GM12878 (cell line): ENCODE results near the gene ZMYND10.

Experiments
- BCL11A ChIP-seq: IDR thresholded peaks from 2 replicates; pipeline ENCODE4 v1.6.1; 2011; ENCODE audit warnings: low read depth, low read length
- CBX3 ChIP-seq: fragments of 200-600 bp; sonication (generic); IDR thresholded peaks from 2 replicates; pipeline ENCODE4 v1.6.1; 2016; ENCODE audit warnings: low read depth, borderline replicate concordance
- CEBPB ChIP-seq, 2 experiments: fragments of 150-350 bp in 1 of 2; IDR thresholded peaks; 2 replicates each; pipeline ENCODE4 v1.6.1; 2012 to 2014; ENCODE audit warnings: low read depth in 2 of 2, low read length in 2 of 2, borderline replicate concordance in 1 of 2, inconsistent platforms in 1 of 2
- ESRRA ChIP-seq: IDR thresholded peaks from 2 replicates; pipeline ENCODE4 v1.6.1; 2012; ENCODE audit warnings: mild to moderate bottlenecking, low read length, improper control_type of control experiment
- JUND ChIP-seq: IDR thresholded peaks from 2 replicates; pipeline ENCODE4 v1.6.1; 2012; ENCODE audit warnings: low read depth, mild to moderate bottlenecking, low read length, improper control_type of control experiment, moderate library complexity
- NFIC ChIP-seq: IDR thresholded peaks from 2 replicates; pipeline ENCODE4 v1.6.1; 2012; ENCODE audit warnings: low read depth, mild to moderate bottlenecking, inconsistent platforms, low read length, moderate library complexity
- NR2C2 ChIP-seq: IDR thresholded peaks from 2 replicates; pipeline ENCODE4 v1.6.1; 2011; ENCODE audit warnings: borderline replicate concordance, low read depth; ENCODE audit not compliant: control insufficient read depth, insufficient read length
- USF2 ChIP-seq: IDR thresholded peaks from 2 replicates; pipeline ENCODE4 v1.6.1; 2011; ENCODE audit warnings: low read depth, low read length, improper control_type of control experiment, borderline replicate concordance
- YY1 ChIP-seq: IDR thresholded peaks from 2 replicates; pipeline ENCODE4 v1.6.1; 2011; ENCODE audit warnings: low read depth, mild to moderate bottlenecking, low read length
- ZNF207 ChIP-seq: fragments of 450-650 bp; IDR thresholded peaks from 2 replicates; pipeline ENCODE4 v1.6.1; 2014; ENCODE audit warnings: antibody characterized with exemption, mild to moderate bottlenecking, borderline replicate concordance
- TF ChIP-seq, protein P1 (sequence below): IDR thresholded peaks from 2 replicates; pipeline ENCODE4 v1.6.1; 2012; ENCODE audit warnings: mild to moderate bottlenecking, low read depth, low read length
- TF ChIP-seq, protein P2 (sequence below), 3 experiments: IDR thresholded peaks in 2 of 3; conservative IDR thresholded peaks in 1 of 3; 2 replicates each; pipeline ENCODE4 v1.5.1; 2011; ENCODE audit warnings: low read depth in 3 of 3, low read length in 3 of 3, mild to moderate bottlenecking in 3 of 3, control low read depth in 2 of 3, moderate library complexity in 2 of 3, inconsistent platforms in 1 of 3, mixed read lengths in 1 of 3; ENCODE audit not compliant: control insufficient read depth in 2 of 3, insufficient read depth in 1 of 3; ENCODE audit errors: extremely low read depth in 1 of 3
- TF ChIP-seq, protein P3 (sequence below): IDR thresholded peaks from 2 replicates; pipeline ENCODE4 v1.6.1; 2012; ENCODE audit warnings: low read depth, low read length, improper control_type of control experiment

DNA sequence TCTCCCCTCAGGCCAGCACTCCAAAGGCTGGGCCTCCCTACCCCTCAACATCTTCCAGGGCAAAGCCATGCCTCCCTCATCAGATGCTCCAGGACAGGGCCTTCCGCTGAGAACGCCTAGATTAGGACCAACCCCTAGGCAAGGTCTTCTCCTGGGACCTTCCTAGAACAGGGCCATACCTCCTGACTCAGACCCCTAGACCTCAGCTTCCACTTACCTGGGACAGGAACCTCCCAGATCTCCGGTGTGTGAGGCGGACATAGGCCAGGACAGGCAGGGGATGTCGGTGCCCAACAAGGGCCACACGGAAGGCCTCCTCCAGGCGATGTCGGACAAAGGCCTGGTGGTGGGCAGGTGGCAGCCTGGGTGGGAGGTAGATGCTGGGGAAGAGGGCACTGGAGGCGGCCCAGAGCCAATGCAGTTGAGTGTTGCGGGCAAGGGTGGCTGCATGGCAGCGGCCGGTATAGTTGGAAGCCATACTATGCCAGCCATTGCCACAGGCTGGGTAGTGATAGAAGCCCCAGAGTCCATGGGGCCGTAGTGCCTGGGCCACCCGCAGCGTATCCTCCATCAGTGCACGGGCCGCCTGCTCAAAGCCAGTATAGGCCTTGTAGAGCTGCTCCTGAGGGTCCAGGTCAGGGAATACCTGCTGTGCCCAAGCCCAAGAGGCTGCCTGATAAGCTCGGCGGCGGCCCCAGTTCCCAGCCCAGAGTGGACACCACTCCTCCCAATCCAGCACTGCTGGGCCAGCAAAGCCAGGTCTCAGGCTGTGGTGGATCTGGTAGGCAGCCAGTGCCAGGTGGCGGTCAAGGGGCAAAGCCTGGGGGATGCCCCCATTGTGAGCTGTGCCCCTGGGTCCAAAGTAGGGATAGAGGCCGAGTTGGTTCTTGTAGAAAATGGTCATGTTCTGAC is 50.8 kb downstream of the ZMYND10 start:
- TF ChIP-seq, protein P1, sequence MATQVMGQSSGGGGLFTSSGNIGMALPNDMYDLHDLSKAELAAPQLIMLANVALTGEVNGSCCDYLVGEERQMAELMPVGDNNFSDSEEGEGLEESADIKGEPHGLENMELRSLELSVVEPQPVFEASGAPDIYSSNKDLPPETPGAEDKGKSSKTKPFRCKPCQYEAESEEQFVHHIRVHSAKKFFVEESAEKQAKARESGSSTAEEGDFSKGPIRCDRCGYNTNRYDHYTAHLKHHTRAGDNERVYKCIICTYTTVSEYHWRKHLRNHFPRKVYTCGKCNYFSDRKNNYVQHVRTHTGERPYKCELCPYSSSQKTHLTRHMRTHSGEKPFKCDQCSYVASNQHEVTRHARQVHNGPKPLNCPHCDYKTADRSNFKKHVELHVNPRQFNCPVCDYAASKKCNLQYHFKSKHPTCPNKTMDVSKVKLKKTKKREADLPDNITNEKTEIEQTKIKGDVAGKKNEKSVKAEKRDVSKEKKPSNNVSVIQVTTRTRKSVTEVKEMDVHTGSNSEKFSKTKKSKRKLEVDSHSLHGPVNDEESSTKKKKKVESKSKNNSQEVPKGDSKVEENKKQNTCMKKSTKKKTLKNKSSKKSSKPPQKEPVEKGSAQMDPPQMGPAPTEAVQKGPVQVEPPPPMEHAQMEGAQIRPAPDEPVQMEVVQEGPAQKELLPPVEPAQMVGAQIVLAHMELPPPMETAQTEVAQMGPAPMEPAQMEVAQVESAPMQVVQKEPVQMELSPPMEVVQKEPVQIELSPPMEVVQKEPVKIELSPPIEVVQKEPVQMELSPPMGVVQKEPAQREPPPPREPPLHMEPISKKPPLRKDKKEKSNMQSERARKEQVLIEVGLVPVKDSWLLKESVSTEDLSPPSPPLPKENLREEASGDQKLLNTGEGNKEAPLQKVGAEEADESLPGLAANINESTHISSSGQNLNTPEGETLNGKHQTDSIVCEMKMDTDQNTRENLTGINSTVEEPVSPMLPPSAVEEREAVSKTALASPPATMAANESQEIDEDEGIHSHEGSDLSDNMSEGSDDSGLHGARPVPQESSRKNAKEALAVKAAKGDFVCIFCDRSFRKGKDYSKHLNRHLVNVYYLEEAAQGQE = no peak
- no peak for TF ChIP-seq ZNF207
- TF ChIP-seq ESRRA = no peak
- TF ChIP-seq NR2C2 = no peak
- TF ChIP-seq, protein P2, sequence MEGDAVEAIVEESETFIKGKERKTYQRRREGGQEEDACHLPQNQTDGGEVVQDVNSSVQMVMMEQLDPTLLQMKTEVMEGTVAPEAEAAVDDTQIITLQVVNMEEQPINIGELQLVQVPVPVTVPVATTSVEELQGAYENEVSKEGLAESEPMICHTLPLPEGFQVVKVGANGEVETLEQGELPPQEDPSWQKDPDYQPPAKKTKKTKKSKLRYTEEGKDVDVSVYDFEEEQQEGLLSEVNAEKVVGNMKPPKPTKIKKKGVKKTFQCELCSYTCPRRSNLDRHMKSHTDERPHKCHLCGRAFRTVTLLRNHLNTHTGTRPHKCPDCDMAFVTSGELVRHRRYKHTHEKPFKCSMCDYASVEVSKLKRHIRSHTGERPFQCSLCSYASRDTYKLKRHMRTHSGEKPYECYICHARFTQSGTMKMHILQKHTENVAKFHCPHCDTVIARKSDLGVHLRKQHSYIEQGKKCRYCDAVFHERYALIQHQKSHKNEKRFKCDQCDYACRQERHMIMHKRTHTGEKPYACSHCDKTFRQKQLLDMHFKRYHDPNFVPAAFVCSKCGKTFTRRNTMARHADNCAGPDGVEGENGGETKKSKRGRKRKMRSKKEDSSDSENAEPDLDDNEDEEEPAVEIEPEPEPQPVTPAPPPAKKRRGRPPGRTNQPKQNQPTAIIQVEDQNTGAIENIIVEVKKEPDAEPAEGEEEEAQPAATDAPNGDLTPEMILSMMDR (IDR thresholded peaks at IDR 0.05 in 2 of 3, conservative IDR thresholded peaks at IDR 0.05 in 1 of 3; ENCODE audit: control insufficient read depth in 2 of 3, extremely low read depth in 1 of 3, insufficient read depth in 1 of 3, low read depth in 3 of 3, low read length in 3 of 3) = no peak
- TF ChIP-seq, protein P3, sequence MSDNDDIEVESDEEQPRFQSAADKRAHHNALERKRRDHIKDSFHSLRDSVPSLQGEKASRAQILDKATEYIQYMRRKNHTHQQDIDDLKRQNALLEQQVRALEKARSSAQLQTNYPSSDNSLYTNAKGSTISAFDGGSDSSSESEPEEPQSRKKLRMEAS = no peak
- no peak for TF ChIP-seq CBX3
- TF ChIP-seq BCL11A = no peak
- TF ChIP-seq JUND = no peak
- no peak for TF ChIP-seq YY1
- TF ChIP-seq CEBPB (IDR thresholded peaks at IDR 0.05; ENCODE audit: borderline replicate concordance in 1 of 2, low read depth in 2 of 2, low read length in 2 of 2) = no peak
- TF ChIP-seq USF2 = no peak
- no peak for TF ChIP-seq NFIC
